ENCODE data around the gene CD82.

CD82 gene

DNA sequence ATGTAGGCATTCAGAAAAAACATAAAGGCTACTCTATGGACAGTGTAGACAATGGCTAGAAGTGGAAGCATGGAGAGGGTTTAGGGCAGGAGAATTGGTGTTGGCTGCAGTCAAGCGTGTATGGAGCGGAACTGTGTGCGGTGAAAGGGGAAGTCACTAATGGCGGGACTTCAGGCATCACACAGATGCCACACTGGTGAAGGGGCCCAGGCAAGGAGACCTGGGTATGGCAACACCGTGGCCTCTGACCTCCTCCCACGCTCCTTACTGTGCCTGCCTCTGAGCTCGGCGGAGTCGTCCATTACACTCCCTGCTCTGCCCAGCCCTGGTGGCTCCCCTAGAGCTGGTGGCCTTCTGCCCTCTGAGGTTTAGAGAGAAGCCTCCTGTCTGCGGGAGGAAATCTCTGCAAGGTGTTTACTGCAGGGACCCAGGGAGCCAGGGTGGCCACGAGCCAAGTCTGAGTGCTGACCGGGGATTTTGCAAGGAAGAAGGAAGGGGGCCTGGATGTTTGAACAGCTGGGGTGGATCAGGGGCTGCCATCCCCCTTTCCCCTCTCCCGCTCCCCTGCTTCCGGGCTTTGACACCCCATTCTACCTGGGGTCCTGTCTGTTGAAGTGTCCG is 86.2 kb downstream of the CD82 start:
- no peak for DNase-seq (ENCODE audit: low read depth)
- TF ChIP-seq, protein P1, sequence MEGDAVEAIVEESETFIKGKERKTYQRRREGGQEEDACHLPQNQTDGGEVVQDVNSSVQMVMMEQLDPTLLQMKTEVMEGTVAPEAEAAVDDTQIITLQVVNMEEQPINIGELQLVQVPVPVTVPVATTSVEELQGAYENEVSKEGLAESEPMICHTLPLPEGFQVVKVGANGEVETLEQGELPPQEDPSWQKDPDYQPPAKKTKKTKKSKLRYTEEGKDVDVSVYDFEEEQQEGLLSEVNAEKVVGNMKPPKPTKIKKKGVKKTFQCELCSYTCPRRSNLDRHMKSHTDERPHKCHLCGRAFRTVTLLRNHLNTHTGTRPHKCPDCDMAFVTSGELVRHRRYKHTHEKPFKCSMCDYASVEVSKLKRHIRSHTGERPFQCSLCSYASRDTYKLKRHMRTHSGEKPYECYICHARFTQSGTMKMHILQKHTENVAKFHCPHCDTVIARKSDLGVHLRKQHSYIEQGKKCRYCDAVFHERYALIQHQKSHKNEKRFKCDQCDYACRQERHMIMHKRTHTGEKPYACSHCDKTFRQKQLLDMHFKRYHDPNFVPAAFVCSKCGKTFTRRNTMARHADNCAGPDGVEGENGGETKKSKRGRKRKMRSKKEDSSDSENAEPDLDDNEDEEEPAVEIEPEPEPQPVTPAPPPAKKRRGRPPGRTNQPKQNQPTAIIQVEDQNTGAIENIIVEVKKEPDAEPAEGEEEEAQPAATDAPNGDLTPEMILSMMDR (conservative IDR thresholded peaks at IDR 0.05; ENCODE audit: control insufficient read depth, insufficient read depth, low read depth, low read length) = no peak
- H3K4me3 ChIP-seq (ENCODE audit: control insufficient read depth, low read depth, low read length) = no peak overlapping the region

DNA sequence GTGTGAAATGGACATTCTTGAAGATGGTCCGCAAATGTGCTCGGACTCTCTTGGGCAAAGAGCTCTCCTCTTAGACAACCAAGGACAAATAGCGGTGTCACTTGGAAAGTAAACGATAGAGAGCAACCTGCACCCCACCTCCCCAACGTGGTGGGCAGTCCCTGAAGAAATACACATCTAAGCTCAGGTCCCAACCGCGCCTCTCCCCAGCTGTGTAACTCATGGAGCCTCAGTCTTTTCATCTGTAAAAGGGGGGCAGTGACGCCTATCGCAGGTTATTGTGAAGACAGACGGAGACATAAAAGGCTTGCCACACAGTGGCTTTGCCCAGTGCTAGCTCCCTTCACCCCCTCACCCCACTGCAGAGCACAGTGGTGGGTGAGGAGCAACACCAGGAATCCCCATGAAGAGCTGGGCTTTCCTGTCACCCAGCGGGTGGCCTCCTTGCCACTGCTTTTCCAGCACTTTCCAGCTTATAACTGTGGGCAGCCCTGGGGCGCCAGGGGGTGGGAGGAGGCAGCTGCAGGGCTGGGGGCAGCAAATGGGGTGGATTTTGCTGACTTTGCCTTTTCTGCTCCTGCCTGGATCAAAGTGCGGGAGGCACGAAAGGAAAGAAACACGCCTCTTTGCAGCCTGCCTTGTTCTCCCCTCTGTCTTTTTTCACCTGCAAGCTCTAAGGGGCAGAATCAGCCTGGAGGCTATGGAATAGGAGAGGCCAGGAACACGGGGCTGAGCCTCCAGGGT is 87.6 kb downstream of the CD82 start:
- no peak for DNase-seq (ENCODE audit: low read depth)
- H3K4me3 ChIP-seq (ENCODE audit: control insufficient read depth, low read depth, low read length) = no peak overlapping the region
- TF ChIP-seq, protein P1 (conservative IDR thresholded peaks at IDR 0.05; ENCODE audit: control insufficient read depth, insufficient read depth, low read depth, low read length) = no peak

DNA sequence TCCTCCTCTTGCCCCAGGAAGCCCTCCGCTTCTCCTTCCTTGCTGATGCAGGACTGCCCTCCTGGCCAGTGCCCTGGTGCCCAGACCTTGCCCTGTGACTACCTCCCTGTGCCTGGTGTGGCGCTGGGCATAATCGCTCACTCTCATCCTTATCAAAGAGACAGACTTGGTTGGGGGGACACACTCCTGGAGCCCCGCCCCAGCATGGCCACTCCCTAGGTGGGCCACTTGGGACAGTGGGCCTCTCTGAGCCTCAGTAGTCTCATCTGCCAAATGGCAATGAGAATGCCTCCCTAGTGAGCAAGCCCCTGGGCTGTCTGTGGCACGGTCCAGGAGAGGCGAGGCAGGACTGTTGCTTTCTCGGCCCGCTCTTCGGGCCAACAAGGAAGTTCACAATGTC is 88.6 kb downstream of the CD82 start:
- TF ChIP-seq, protein P1 (conservative IDR thresholded peaks at IDR 0.05; ENCODE audit: control insufficient read depth, insufficient read depth, low read depth, low read length) = no peak
- no peak for DNase-seq (ENCODE audit: low read depth)
- no peak overlapping the region for H3K4me3 ChIP-seq (ENCODE audit: control insufficient read depth, low read depth, low read length)

DNA sequence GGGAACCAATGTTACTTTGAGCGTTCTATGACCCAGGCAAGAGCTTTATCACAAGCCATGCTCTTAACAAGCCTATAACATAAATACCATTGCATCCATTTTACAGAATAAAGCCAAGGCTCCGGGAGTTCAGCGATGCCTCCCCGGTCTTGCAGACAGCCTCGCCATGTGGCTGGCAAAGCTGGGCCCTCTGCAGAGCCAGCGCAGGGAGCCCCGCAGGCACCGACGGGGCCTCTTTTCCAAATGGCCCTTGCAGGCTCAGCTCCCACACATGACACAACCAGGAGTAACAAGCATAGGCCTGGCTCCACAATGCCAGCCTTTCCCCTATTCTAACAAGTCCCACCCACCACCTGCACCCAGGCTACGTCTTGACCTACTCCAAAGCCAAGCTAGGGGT is 89.1 kb downstream of the CD82 start:
- DNase-seq (ENCODE audit: low read depth) = no peak
- TF ChIP-seq, protein P1 (conservative IDR thresholded peaks at IDR 0.05; ENCODE audit: control insufficient read depth, insufficient read depth, low read depth, low read length) = no peak
- no peak overlapping the region for H3K4me3 ChIP-seq (ENCODE audit: control insufficient read depth, low read depth, low read length)

DNA sequence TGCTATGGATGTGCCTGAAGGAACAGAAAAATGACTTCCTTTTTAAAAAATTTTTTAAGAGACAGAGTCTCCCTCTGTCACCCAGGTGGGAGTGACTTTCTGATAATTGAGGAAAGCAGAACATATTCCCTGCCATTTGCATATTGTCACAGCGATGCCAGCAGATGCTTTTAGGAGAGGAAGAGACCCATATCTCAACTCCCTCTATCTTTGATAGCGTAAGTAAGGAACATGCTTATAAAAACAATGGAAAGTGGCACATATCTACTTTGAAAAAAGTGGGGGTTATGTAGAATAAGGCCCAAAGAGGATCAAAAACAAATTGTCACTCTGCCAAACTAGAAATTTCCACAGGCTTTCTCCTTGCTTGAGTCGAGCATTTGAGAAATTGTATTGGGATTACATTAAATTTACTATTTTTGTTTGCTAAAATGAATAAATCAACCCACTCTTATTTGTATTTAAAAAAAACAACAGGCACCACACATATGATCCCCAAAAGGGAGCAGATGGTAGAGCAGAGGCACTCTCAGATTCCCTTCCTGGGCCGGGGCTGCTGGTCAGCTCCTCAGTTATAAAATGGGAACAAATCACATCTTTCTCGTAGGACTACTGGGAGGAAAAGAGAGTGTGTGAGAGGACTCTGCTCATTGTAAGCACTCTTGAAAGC is 92.5 kb downstream of the CD82 start:
- no peak overlapping the region for H3K4me3 ChIP-seq (ENCODE audit: control insufficient read depth, low read depth, low read length)
- no peak for DNase-seq (ENCODE audit: low read depth)
- TF ChIP-seq, protein P1 (conservative IDR thresholded peaks at IDR 0.05; ENCODE audit: control insufficient read depth, insufficient read depth, low read depth, low read length) = no peak

DNA sequence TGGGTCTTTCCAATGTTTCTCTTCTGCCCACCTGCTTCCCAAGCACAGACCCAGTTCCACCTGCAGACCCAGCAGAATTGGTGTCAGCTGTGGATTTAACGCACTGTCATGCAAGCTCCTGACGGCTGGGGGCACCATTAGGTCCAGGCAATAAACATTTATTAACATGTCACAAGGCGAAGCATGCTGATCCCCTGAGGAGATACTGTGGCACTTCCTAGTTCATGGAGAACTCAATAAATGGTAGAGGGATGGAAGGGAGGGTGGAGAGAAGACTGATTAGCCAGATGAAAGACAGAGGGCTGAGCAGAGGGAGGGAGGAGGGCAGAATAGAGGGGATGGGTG is 93.0 kb downstream of the CD82 start:
- no peak overlapping the region for H3K4me3 ChIP-seq (ENCODE audit: control insufficient read depth, low read depth, low read length)
- TF ChIP-seq, protein P1 (conservative IDR thresholded peaks at IDR 0.05; ENCODE audit: control insufficient read depth, insufficient read depth, low read depth, low read length) = no peak
- no peak for DNase-seq (ENCODE audit: low read depth)

Measured in fibroblast of mammary gland (primary cell).